GM18499 (cell line): ENCODE results near the gene MYO1F.

Experiments
- ATAC-seq: cut with Tn5 transposase; IDR thresholded peaks from one replicate; pipeline ENCODE4 v1.9.1; 2021; ENCODE audit warnings: moderate number of reproducible peaks; ENCODE audit not compliant: insufficient read depth, unreplicated experiment

The MYO1F gene

DNA sequence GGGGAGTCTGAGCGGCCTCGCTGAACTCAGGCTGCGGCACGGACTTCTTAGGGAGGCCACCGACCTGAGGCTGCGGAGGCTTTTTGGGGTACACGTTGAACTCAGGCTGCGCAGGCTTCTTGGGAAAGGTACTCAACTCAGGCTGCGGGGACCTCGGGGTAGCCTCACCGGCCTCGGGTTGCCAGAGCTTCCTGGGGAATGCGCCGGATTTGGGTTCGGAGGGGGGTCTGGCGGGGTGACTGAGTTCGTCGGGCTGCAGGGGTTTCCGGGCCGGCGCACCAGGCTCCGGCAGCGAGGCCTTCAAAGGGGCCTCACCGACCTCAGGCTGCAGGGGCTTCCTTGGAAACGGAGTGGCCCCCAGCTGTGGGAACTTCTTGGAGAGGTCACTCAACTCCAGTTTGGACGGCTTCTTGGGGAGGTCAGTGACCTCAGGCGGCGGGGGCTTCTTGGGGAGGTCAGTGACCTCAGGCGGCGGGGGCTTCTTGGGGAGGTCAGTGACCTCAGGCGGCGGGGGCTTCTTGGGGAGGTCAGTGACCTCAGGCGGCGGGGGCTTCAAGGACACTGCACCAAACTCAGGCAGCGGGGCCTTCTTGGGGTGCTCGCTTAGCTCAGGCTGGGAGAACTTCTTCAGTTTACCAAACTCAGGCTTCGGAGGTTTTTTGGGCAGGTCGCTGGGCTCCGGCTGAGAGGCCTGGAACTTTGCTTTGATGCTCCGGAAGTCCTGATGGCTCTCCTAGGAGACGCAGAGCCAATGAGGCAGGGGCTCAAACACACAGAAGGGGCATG, 78.0 kb downstream of the MYO1F start:
- ATAC-seq = no peak

- ATAC-seq = no peak
These were observed 78.9 kb downstream of the MYO1F start for GRCh38 chr19:8498295-8498694.

DNA sequence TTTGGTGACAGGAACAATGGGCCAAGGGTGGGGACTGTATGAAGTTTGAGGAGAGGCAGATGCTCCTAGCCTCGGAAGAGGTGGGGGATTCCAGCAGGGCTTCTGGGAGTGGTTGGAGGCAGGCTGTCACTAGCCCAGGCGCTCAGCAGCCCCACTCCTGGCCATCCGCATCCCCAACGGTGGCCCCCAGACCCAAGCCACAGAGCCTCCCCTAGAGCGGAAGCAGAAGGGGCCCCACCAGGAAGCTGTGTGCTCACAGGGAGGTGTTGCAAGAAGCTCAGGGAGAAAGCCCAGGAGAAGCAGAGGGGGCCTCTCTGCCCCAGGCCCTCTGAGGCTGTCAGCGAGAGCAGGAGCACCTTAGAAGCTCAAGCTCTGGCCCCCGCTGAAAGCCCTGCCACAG, 83.1 kb downstream of the MYO1F start:
- no peak for ATAC-seq

DNA sequence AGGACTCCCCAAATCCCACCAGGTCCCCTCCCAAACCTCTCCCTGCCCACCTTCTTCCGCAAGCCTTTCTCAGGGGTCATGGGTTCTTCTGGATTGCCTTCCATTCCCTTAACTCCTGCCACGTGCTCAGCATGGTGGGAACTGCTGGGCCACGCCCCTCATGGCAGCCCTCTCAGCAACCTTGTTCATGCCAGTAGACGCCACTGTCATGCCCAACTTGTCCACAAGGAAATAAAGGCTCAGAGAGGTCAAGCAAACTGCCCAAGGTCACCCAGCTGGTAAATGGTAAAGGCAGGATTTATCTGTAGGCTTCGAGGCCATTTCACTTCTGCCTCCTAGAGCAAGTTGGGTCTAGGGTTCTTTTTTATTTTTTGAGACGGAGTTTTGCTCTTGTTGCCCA, 85.7 kb downstream of the MYO1F start:
- no peak for ATAC-seq

DNA sequence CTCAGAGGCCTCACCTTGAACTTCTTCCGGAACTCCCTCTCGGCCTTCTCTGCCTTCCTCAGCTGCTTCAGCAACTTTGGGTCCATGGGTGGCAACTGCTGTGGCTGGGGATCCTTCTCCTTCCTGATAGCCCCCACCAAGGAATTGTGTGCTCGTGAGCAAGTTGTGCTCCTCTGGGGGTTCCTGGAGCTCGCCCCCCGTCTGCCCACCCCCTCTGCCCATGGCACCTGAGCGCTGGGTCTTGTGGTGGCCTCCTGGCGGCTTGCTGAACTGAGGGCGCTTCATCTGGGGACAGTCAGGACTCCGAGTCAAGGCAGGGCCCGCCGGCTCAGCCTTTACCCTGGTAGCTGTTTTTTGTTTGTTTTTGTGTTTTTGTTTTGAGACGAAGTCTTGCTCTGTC, 86.4 kb downstream of the MYO1F start:
- ATAC-seq = no peak

DNA sequence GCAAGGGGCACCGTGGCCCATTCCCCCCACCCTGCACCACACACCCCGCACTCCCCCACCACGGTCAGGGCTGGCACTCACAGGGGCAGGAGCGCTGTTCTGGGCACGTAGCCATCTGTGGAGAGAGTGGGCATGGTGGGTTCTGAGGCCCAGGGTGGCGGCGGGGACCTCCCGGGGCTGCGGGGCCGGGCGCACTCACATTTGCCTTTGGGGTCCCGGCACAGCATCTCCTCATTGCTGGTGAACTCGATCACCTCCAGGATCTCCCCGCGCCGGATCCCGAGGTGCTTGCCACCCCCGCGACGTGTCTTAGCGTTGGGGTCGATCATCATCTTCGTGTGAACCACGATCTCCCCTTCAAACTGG, 86.9 kb downstream of the MYO1F start:
- no peak for ATAC-seq

DNA sequence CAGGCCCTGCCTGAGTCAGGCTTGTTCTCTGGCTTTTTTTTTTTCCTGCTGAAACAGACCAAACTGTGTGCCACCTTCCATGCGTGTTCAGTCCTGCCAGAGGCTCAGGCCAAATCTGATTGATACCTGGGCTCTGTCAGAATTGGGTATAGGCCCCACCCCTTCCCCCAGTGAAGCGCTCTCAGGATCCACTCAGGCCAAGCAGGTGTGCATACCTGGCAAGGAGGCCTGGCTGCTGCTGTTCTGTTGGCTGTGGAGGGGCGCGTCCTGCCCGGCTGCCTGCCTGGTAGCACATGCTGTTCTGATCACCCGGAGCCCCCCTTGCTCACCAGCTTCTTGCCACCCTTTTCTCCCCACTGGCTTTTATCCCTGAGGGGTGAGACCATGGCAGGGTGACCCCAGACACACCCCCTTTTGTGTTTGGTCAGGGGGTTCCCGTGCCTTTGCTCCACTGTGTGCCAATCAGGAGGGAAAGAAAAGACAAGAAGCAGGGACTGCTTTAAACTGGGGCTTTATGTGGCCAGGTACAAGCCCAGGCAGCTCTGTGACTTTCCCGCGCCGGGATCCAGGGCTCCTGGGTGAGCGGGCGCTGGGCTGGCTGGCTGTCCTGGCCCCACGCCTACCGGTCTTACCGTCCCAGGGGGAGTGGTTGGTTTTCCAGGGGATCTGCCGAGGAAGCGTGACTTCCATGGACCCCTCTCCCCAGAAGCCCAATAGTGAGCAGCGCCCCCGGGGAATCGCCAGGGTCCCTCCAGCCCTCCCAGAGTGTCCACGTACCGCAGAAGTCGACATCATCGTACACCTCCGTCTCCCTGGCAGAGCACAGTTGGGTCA, 87.5 kb downstream of the MYO1F start:
- ATAC-seq = no peak

- ATAC-seq = no peak
These were observed 88.9 kb downstream of the MYO1F start for GRCh38 chr19:8488365-8488764.

- no peak for ATAC-seq
These were observed 89.9 kb downstream of the MYO1F start for GRCh38 chr19:8487137-8487851.

- ATAC-seq = no peak
These were observed 90.5 kb downstream of the MYO1F start for GRCh38 chr19:8486661-8487136.

- no peak for ATAC-seq
These were observed 91.5 kb downstream of the MYO1F start for GRCh38 chr19:8485561-8486371.

- no peak for ATAC-seq
These were observed 92.8 kb downstream of the MYO1F start for GRCh38 chr19:8484331-8484894.

GRCh38 chr19:8483165-8483564, 94.1 kb downstream of the MYO1F start:
- ATAC-seq = no peak

- ATAC-seq = no peak
These were observed 94.5 kb downstream of the MYO1F start for GRCh38 chr19:8482696-8483095.

DNA sequence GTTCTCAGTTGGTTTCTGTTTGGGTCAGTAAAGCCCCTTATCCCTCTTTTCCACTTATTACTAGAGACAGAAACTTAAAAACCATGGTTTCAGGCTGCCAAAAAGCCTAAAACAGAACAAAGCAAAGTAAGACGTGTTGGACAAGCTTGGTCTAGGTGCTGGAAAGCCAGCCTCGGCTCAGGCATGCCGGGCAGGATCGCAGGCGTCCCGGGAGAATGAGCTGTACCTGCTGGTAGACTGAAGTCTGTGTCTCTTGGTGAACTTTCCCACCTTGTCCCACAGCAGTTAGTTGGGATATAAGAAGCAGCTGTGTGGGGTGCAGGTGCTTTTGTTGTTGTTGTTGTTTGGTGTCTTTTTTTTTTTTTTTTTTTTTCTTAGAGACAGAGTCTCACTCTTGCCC, 95.6 kb downstream of the MYO1F start:
- no peak for ATAC-seq

GRCh38 chr19:8481201-8481600, 96.0 kb downstream of the MYO1F start:
- no peak for ATAC-seq

DNA sequence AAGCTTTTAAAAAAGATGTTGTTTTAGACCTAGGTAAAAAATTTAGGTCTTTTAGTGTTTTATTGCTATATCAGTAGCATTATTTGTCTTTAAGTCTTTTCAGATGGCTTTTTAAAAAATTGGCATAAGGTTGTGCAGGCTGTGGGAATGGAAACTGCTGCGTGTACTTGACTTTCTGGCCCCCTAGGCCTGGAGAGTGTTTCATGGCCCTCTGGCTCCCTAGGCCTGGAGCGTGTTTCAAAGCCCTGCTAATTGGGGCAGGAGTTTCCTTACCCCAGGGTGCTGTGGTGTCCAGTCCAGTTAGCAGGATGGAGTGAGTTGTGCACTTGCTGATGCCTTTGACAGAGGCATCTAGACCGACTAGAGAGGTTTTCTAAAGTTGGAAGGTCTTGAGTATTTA, 98.6 kb downstream of the MYO1F start:
- no peak for ATAC-seq

- no peak for ATAC-seq
These were observed 99.4 kb downstream of the MYO1F start for GRCh38 chr19:8477889-8478288.

- ATAC-seq = no peak
These were observed 100.7 kb downstream of the MYO1F start for GRCh38 chr19:8476524-8476923.

GRCh38 chr19:8475005-8475404, 102.2 kb downstream of the MYO1F start:
- ATAC-seq = no peak
